SK-N-DZ (cell line): ENCODE results near the gene BICC1.
A peak's percentile ranks its signal among the peaks of the same experiment; 100 is the strongest.

Experiments used
- DNase-seq: peaks from one replicate; pipeline ENCODE4 v3.0.0-alpha.2; 2015; ENCODE audit warnings: low spot score

Gene BICC1

DNA sequence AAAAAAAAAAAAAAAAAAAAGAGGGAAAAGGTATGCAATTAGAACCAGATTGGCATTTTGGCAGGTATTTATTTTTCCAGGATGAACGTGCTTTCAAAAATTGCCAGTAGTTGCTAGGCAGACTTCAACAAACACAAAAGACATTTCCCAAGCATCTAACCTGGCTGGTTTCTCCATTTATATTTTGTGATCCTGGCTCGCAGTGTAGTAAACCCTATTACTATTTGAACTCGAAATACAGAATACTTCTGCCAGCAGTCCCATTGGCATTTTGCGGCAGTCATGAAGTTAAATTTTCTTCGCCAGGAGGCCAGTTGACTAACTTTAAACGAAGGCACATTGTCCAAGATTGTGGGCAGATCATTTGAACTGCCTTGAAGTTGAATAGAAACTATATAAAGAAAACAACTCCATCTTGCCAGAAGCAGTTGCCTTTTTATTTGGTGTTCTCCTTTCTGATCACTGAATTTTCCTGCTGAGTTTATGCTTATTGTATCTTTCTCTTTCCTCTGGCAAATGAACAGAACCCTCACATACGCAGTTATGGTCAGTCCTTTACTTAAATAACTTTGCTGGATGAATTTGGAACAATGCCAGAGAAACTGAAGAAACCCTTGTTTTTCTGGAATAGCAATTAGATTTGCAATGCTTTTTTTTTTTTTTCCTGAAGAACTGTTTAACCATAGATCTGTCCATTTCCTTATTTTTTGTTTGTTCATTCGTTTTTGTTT lies 132.9 kb downstream of the BICC1 start:
- DNase-seq, result no peak

DNA sequence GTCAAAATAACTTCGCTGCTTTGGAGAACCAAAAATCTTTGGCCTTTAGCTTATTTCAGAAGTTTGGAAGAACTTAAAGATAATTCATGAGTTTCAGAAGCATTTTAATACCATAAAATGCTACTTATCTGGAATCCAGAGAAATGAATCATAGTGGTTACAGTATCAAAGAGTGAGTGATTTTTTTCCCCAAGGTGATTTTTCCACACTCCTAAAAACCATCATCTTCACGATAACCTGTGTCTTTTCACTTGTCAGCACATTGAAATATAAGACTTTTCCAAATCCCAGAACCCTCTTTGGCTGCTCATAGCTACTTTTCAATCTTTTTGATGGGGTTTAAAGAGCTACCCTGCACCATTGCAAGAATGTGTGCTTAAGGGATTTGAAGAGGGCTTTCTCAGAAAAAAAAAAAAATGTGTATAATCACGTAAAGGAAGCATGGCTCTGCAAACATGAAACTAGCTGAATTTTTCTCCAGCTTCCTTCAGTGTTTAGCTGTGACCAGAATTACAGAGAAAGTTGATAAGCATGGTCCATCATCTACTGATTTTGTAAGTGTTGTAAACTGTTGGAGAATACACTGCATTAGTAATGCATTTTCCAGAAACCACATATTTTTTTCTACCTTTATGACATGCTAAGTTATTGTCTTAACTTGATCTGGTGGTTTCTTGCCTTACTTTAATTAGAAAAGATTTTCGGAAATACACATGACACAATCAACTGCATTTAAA lies 134.9 kb downstream of the BICC1 start:
- no peak for DNase-seq

DNA sequence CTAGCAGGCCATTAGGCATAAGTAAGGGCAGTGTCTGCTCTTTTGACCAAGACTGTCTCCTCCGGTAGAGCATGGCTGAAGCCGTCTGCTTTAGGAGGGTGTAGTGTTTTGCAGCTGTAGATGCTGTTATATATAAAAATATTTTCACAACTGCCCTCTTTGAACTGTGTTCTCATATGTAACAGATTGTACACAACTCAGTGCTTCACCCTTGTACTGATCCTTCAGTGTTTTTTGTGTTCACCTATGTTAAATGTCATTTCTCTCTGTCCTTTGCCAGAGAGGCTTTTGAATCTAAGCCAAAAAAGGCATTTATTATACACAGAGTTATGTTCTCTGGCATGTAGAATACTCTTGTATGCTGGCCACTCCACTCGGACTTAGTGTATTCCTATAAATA lies 135.5 kb downstream of the BICC1 start:
- no peak for DNase-seq

DNA sequence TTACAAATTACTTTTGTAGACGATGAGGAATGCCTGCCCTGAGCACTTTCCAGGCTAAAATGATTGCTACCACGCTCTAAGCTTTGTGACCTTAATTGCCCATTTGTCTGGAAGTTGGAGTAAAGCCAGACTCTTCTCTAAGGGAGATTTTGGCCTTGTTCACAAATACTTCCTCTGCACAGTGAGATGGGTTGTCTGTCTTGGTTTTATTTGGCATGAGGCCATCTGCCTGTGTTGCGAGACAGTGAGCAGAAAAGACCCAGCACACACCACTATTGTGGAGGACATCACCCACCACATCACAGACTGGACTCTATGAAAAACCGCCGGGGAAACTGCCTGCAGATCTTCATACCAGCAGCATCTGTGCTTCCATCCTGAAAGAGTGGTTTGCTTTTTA lies 138.4 kb downstream of the BICC1 start:
- peak; percentile 89 for DNase-seq

DNA sequence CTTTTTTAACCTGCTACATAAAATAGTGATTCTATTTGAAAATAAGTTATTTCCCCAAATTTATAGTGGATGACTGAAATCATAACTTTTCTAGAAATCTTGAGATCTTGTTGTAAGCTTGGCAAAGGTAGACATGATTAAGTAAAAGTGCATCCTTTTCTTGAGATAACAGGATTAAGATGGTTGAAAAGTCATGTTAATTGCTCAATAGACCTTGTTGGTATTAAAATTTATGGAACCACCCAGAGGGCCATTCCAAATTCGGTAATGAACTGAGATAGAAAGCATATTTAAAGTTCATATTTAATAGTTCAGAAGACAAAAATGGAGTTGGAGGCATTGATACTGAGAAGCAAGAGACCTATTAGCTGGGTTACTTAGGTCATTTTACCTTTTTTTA lies 139.1 kb downstream of the BICC1 start:
- no peak for DNase-seq

DNA sequence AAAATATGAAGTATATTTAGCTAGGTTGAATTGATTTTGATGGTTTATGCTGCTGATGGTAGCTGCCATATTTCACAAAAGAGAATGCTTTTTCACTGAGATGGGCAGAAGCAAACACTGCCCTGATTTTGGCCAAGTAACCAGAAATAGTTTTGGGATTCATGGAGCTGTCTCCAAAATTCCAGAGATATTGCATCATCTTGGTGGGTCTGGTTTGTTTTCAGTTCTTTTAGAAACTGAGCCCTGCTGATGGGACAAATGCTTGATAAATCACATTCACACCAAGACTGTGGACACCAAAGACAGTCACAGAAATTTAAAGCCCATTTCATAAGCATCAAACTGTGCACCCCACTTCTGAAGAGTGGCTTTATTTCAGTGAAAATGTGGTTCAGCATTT lies 140.5 kb downstream of the BICC1 start:
- no peak for DNase-seq

DNA sequence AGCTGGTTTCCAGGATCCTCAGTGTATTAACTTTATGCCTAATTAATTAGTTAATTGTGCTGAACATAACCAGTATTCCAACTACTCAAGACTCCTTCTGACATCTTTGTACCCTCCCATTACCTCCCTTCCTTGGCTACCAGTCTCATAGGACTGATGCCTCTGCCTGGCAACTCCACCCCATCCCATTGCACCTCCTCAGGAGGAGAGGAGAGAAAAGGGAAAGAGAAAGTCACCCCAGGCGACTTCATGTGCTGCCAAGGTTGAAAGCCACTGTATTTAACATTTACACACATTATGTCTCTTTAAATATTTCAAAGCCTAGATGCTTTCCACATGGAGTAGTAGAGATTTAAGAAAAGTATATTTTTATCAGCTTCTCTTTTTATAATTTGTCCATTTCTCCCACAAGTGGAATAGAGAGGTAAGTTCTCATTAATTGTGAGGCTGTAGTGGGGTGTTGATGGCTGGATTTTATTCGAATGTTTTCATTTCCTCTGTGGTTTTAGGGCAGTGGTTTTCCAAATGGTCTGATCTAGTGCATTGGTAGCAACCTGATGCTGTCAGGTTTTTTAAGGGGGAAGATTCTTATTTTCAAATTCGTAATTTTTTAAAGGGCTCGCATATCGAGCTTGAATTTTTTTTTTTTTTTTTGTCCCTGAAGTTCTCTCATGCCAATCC lies 148.0 kb downstream of the BICC1 start:
- DNase-seq, result no peak

DNA sequence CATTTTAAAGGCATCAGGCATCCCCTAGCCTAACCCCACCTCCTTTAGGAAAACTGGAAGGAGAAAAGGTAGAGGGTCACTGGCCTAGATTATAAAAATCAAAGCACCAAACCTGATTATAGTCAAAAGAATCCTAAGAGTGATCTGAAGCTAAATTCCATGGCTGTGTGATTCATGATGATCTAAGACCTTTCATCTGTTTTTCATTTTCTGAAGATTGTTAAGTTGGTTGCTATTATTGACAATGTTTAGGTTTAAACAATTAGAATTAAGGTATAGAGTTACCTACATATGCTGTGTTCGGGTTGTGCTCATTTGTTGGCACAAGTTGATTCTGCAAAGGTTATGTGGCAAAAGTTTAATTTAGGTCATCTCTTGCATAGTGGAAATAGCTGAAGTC lies 148.7 kb downstream of the BICC1 start:
- DNase-seq, result no peak

DNA sequence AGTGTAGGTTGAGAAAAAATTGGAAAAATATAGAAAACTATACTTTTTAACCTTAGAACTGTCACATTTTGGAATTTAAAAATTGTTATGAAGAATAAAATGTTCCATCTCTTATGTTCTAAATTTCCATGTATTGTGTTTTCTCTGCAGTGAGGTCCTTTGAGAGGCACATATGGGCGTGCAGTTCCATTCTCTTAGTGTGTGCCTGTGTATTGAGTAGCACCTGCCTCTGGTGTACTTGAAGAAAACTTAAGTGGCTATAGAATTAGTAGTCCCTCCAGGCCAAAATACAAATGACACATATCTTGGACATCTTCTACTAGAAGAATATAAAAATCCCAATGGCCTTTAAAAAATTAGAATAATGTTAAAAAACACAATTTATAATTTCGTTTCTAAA lies 149.2 kb downstream of the BICC1 start:
- no peak for DNase-seq

DNA sequence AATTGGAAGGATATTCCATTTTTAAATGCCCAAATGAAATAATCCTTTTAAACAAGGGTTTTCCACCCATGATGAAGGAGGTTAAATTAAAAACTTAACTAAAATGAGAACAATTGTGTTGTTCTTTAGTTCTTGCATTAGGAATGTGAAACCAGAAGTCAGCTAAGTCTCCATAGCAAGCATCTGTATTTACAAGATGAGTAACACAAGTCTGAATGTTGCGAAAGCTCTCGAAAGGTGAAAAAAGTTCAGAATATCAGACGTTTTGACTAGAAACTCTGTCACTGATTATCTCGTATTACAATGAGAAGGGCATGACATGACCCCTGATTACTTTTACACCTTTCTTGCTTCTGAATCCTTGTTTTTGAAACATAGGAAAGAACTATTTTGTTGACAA lies 149.6 kb downstream of the BICC1 start:
- DNase-seq, result no peak

DNA sequence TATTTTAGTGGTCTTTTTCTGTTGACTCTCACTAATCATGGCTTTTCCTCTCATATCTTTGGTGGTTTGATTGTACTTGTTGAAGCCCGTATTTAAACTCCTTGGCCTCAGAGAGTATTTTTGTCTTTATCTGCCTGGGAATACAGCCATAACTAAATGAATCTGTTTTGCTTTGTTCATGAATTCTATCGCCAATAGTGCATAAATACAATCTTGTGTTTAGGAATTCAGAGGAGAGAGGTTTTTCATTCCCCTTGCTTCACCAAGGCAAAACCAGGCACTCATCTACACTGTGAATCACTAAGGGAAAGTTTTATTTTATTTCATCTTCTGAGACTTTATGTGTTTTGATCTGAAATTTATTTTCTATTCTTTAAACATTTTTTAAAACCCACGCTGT lies 152.7 kb downstream of the BICC1 start:
- no peak for DNase-seq

DNA sequence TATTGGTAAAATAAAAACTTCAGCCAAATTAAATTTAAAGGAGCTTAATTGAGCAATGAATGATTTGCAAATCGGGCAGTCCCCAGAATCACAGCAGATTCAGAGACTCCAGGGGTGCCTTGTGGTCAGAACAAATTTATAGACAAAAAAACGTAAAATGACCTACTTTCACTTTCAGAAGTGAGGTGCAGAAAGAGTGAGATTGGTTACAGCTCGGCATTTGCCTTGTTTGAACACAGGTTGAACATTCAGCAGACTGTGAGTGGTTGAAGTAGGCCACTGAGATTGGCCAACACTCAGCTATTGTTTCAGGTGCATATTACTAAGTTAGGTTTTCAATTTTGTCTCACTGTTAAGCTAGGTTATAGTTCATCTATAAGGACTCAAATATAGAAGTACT lies 153.4 kb downstream of the BICC1 start:
- no peak for DNase-seq

DNA sequence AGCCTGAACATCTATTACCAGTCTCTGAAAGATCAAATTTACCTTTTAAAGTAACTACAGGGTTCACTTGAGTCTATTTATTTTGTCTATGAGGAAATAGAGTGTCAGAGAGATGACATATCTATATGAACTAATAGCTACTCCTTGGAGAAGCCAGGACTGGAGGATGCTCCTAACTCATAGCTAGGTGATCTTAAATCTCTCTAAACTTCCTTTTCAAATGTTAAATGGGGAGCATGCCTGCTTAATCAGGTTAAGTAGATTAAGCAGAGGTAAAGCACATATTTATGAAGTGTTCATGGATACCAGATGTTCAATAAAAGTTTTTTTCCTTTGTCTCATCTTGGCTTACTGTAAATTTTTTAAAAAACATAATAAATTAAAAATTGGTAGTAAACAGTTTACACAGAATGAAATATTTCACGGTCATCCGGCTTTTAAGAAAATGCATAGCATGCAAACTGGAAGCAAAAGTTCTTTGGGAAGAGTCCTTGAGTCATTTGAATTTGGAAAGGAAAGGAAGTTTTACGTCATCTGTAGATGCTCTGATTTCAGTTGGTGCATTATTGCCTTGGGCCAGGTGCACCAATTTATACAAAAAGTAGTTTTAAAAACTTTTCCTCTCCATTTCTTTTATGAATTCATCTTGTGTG lies 155.1 kb downstream of the BICC1 start:
- DNase-seq, result no peak

DNA sequence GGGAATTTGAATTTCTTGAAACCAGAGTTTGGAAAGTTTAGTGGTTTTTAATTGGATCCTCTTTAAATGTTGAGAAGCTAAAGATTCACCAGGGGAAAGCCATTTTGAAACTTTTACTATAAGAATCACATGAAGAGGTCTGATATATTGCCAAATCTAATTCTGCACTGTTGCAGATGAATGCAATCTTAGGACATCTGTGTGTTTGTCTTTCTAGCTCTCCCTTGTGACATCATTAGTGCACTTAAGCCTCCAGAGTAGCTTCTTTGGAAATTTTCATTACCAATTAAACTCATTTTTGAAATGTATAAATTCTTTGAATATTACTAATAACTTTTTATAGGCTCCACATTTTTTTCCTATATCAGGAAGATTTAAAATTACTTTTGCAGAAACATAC lies 160.2 kb downstream of the BICC1 start:
- DNase-seq, result no peak

DNA sequence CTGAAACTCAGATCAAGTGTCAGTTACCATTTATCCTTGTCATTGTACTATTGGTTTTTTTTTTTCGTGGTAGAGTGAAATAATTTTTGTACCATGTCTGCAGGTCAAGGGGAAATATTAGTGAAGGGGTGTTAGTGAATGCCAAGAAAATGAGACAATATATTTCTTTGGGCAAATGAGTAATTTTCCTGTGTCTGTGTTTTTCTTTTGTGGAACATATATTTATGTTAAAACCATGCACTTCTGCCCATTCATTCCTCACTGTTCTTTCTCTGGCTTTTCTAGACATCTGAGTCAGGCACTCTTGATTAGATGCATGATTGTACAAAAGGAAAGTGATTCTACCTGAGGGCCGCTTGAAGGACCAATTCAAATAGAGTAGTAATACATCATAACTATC lies 161.6 kb downstream of the BICC1 start:
- DNase-seq, result no peak

DNA sequence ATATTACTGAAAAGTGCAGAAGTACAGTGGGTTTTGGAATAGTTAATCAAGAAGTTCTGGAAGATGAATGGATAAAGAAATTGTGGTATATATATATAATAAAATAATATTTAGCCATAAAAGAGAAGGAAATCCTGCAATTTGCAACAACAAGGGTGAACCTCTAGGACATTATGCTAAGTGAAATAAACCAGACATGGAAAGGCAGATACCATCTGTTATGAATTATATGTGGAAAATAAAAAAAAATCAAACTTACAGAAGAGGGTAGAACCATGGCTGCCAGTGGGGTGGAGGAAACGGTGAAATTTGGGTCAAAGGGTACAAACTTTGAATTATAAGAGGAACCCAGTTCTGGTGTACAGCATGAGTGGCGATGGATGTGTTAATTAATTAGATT lies 162.6 kb downstream of the BICC1 start:
- DNase-seq, result peak; percentile 21

DNA sequence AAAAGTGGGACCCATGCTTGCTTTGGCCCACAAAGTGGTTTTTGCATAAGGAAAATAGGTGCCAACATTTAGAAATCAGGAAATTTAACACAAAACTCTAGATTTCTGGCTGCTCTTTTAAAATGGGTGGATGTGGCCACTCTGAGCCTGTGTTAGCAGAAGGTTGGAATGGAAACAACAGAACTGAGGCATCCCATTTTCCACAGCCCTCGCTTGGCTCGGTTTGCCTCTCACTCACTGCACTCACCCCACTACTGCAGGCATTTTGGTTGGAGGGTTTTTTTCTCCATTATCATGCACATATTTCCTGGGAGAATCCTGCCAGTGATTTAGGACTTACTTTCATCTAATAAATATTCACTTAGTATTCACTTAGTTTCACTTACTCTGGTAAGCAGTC lies 178.9 kb downstream of the BICC1 start:
- DNase-seq, result no peak

DNA sequence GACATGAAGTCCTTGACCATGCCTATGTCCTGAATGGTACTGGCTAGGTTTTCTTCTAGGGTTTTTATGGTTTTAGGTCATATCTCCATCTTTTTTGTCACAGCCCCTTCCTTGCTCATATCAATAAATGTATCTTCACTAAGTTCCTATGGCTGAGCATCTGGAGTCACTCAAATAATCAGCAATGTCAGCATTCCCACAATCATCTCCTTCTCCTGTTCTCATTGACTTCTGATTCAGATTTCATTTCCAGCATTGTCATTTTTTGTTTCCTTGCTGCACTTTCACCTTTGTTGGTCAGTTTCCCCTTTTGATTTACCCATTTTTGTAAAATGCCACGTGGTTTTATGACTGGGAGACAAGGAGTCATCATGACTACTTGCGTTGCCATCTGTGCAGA lies 181.2 kb downstream of the BICC1 start:
- no peak for DNase-seq

DNA sequence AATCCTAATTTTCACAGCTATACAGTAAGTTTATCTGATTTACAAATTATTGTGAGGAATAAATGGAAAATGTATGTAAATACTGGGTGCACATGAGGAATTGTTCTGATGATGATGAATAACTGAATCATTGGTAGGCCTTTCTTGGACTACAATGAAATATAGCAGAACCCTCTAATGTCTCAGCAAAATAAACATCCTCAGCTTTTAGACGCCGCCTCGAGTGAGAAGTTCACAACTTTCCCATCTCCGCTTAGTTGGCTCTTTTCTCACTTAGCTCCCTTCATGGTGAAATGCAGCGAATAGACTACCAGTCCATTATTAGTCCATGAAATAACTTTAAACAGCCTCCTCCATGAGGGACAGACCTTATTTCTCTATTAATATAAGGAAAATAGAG lies 182.3 kb downstream of the BICC1 start:
- no peak for DNase-seq

DNA sequence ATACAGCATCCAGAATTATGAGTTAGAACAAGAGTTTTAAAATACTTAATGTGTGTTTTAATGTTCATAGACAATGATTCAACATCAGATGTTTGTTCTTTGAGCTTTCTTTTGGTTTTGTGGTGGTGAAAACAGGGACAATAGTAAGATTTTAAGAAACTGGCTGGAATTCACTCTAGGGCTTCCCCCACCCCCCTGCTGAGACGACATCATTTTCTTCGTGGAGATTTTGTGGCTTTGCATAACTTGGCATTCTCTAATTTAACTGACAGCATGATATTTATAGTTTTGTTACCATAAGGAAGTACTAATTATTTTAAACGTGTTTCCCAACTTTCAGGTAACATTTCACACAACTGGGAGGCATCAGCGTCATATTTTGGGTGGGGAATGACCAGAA lies 184.1 kb downstream of the BICC1 start:
- no peak for DNase-seq

DNA sequence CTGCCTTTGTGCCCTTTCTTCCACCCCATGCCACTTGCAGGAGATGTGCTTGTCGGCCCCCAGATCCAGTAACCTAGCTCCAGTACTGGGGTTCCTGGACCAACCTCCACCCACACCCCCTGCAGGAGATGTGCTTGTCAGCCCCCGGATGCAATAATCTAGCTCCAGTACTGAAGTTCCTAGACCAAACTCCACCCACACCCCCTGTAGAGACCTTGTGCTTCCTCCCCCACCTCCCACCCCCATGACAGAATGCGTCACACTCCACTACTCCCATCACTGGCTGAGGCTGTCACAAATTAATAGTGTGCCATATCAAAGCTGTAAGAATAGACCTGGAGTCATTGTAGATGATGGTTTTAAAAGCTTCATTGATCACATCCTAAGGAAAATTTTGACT lies 185.0 kb downstream of the BICC1 start:
- DNase-seq, result no peak

DNA sequence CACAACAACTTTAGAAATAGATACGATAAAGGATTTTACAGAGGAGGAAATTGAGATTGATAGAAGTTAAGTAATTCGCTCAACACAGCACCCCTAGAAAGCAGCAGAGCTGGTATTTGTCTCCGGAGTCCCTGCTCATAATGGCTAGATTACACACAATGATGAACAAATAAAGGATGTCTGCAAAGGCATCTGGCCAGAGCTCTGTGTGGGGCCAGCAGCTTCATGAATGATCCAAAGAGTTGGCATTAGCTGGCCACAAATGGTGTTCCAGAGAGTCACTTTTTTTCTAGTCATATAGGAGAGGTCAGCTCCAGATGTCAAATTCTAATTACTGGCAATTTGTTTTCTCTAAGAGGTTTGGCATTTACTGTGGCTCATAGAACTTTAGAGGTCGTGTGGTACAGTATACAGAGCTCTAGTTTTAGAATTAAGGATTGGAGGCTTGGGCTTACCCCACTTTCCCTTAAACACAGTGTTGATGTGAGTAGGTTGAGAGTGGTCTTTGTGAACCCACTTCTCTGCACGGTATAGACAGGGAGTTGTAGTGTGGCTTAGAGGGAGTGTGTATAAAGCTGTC lies 186.2 kb downstream of the BICC1 start:
- DNase-seq, result no peak
